Measurements from ENCODE around the gene ELL. TPM values are rescaled to one million over a fixed set of nuclear protein-coding genes. Genes with fewer than 3 reads are reported as not detected.
A peak's percentile ranks its signal among the peaks of the same experiment; 100 is the strongest.

ELL gene
- total RNA-seq, 2 experiments from 2014 or later, result 22.9 to 33.7 TPM

GRCh38 chr19:18425515-18426415 lies 96.1 kb downstream of the ELL start:
- no peak overlapping the region for H3K4me3 Mint-ChIP-seq
- DNase-seq (no peak), ATAC-seq (no peak)
- H3K27me3 Mint-ChIP-seq, result no peaks in the 10 kb centered on the region
- CTCF ChIA-PET, result interaction anchor here (1.0 to 17.3 kb wide), 2 partner anchors 12 to 38 kb away, joined by 3 to 278 read pairs; partner anchors contain the start of gene GDF15
- H3K27ac Mint-ChIP-seq, result peak overlapping the region; percentile 43
- peaks cover 70% of the 10 kb centered on the region for H3K4me1 Mint-ChIP-seq
- H3K9me3 Mint-ChIP-seq (ENCODE audit: low read depth), result no peaks in the 10 kb centered on the region
- peaks cover 9% of the 10 kb centered on the region for H3K36me3 Mint-ChIP-seq

GRCh38 chr19:18424890-18425514 lies 96.9 kb downstream of the ELL start:
- DNase-seq, result peak; percentile 39
- peaks cover 71% of the 10 kb centered on the region for H3K4me1 Mint-ChIP-seq
- H3K9me3 Mint-ChIP-seq (ENCODE audit: low read depth), result no peaks in the 10 kb centered on the region

GRCh38 chr19:18424122-18424889 lies 97.6 kb downstream of the ELL start:
- Mint-ChIP-seq H3K9me3 (ENCODE audit: low read depth) (no peaks in the 10 kb centered on the region), H3K27ac (peak overlapping the region; percentile 93), H3K4me3 (peak overlapping the region; percentile 97), H3K27me3 (no peaks in the 10 kb centered on the region), H3K4me1 (peaks cover 66% of the 10 kb centered on the region), H3K36me3 (peaks cover 12% of the 10 kb centered on the region)
- CTCF ChIA-PET, result interaction anchor here (1.0 to 17.3 kb wide), 6 partner anchors 13 to 96 kb away, joined by 3 to 278 read pairs (median 4); partner anchors contain the start of gene GDF15
- DNase-seq (peak; percentile 40), ATAC-seq (no peak)

More at GRCh38 chr19:18424890-18425514, 96.9 kb downstream of the ELL start:
- H3K27ac Mint-ChIP-seq, result no peak overlapping the region
- CTCF ChIA-PET, result interaction anchor here (17.3 kb wide), 1 partner anchor 37 kb away, joined by 278 read pairs; the partner anchor contains the start of gene GDF15
- H3K36me3 Mint-ChIP-seq, result peaks cover 12% of the 10 kb centered on the region
- H3K4me3 Mint-ChIP-seq, result no peak overlapping the region
- no peak for ATAC-seq
- H3K27me3 Mint-ChIP-seq, result no peaks in the 10 kb centered on the region

- Mint-ChIP-seq H3K27ac (peak overlapping the region; percentile 93), H3K27me3 (no peaks in the 10 kb centered on the region), H3K4me1 (peaks cover 70% of the 10 kb centered on the region), H3K36me3 (peaks cover 12% of the 10 kb centered on the region), H3K4me3 (peak overlapping the region; percentile 97), H3K9me3 (ENCODE audit: low read depth) (no peaks in the 10 kb centered on the region)
- DNase-seq (peak; percentile 45), ATAC-seq (no peak)
- CTCF ChIA-PET, result interaction anchor here (0.6 to 17.3 kb wide), 12 partner anchors 8 to 165 kb away, joined by 3 to 278 read pairs (median 4); partner anchors contain the start of genes GDF15 and REX1BD
Measured at GRCh38 chr19:18423258-18424020, 98.4 kb downstream of the ELL start.

DNA sequence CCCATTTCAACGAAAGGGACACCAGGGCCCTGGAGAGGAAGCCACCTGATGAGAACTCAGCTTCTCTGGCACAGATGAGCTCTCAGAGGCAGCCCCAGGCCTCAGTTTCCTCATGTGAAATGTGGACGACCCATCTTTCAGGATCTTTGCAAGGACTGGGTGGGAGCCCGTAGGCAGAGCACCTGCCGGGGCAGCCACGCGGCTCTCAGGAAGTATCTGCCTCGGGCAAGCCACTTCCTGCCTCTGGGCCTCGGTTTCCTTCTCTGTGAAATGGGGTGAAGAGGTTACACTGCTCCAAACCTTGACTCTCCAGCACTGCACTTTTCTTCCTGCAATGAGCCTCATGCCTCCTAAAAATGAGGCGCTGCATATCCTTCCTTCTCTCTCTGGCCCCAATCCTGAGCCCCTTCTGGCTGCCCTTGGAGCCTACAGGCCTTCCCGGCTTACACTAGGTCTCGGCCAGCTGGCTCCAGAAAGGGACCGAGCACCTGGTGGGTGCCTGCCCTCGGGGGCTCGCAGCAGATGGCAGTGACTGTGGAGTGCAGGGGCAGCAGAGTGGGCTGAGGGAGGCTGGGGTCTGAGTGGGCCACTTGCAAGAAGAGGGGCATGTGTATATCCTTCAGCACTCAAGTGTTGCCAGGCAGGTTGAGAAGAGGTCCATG lies 99.2 kb downstream of the ELL start:
- peak; percentile 13 for ATAC-seq
- peak overlapping the region; percentile 97 for H3K4me3 Mint-ChIP-seq
- peak; percentile 82 for DNase-seq
- CTCF ChIA-PET, result interaction anchor here (0.6 to 17.3 kb wide), 13 partner anchors 8 to 166 kb away, joined by 3 to 278 read pairs (median 4); partner anchors contain the start of genes GDF15 and REX1BD
- no peaks in the 10 kb centered on the region for H3K9me3 Mint-ChIP-seq (ENCODE audit: low read depth)
- peaks cover 74% of the 10 kb centered on the region for H3K4me1 Mint-ChIP-seq
- H3K27ac Mint-ChIP-seq, result peak overlapping the region; percentile 93
- peaks cover 3% of the 10 kb centered on the region for H3K27me3 Mint-ChIP-seq
- peaks cover 12% of the 10 kb centered on the region for H3K36me3 Mint-ChIP-seq

GRCh38 chr19:18421371-18421959 lies 100.4 kb downstream of the ELL start:
- Mint-ChIP-seq H3K4me1 (peaks cover 79% of the 10 kb centered on the region), H3K36me3 (peaks cover 12% of the 10 kb centered on the region), H3K27me3 (peaks cover 3% of the 10 kb centered on the region), H3K4me3 (peak overlapping the region; percentile 97), H3K27ac (peak overlapping the region; percentile 93), H3K9me3 (ENCODE audit: low read depth) (no peaks in the 10 kb centered on the region)
- ATAC-seq (no peak), DNase-seq (peak; percentile 49)
- CTCF ChIA-PET, result interaction anchor here (0.7 to 17.3 kb wide), 13 partner anchors 8 to 167 kb away, joined by 3 to 278 read pairs (median 4); partner anchors contain the start of genes GDF15 and REX1BD

DNA sequence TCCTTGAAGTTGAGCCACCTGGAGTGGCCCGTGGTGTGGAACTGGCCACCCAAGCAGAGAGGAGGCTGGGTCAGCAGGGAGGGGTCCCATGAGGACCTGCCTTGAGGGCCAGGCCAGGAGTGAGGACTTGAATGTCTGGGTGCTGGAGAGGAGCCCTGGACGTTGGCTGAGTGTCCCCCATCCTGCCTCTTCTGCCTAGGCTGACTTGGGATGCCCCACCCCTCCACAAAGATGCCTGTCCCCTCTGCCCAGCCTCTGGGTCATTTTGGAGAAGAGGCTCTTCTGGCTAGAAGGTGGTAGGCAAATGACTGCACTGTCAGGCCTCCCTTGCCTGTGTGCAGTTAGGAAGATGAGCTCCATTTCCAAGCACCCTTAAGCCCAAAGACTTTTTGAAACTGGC lies 100.9 kb downstream of the ELL start:
- Mint-ChIP-seq H3K36me3 (peaks cover 12% of the 10 kb centered on the region), H3K27ac (peak overlapping the region; percentile 93), H3K27me3 (peaks cover 3% of the 10 kb centered on the region), H3K4me1 (peaks cover 81% of the 10 kb centered on the region), H3K9me3 (ENCODE audit: low read depth) (no peaks in the 10 kb centered on the region), H3K4me3 (peak overlapping the region; percentile 97)
- ATAC-seq (no peak), DNase-seq (peak; percentile 43)
- CTCF ChIA-PET, result interaction anchor here (1.1 to 17.3 kb wide), 9 partner anchors 8 to 168 kb away, joined by 3 to 278 read pairs (median 6); partner anchors contain the start of genes GDF15, IQCN, JUND and REX1BD

DNA sequence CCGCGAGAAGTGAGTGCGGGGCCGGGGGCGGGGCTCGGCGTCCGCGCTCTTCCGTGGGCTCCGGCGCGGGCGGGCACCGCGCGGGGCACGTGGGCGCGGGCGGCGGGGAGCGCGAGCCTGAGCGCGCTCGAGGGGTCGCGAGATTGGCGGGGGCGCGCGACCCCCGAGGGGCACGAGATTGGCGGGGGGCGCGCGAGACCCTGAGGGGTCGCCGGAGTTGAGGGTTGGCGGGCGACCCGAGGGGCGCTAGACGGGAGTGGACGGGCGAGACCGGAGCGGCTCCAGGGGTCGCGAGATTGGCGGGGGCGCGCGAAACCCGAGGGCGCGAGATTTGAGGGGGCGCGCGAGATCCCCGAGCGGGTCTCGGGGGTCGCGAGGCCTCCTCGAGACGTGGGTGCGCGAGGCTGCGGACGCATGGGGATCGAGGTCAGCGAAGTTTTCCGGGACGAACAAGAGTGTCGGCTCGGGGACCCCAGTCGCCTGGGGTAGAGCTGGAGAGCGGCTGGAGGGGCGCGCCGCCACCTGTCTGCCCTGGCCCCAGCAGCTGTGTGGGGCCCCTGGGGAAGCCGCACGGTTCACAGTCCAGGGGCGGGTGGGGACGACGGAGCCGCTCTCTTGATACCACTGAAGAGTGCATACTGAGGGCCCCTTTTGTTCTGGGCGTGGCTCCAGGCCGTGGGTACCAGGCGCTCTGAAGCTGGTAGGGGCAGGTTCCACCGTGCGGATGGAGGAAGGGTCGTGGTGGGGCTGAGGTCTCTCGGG lies 102.0 kb downstream of the ELL start:
- ATAC-seq, result peak; percentile 28
- H3K4me1 Mint-ChIP-seq, result peaks cover 80% of the 10 kb centered on the region
- peak overlapping the region; percentile 97 for H3K4me3 Mint-ChIP-seq
- H3K27me3 Mint-ChIP-seq, result peaks cover 3% of the 10 kb centered on the region
- peaks cover 12% of the 10 kb centered on the region for H3K36me3 Mint-ChIP-seq
- H3K9me3 Mint-ChIP-seq (ENCODE audit: low read depth), result no peaks in the 10 kb centered on the region
- peak overlapping the region; percentile 93 for H3K27ac Mint-ChIP-seq
- CTCF ChIA-PET, result interaction anchor here (0.9 to 17.3 kb wide), 13 partner anchors 9 to 169 kb away, joined by 3 to 278 read pairs (median 4); partner anchors contain the start of genes GDF15, IQCN, JUND and REX1BD
- peak; percentile 81 for DNase-seq

DNA sequence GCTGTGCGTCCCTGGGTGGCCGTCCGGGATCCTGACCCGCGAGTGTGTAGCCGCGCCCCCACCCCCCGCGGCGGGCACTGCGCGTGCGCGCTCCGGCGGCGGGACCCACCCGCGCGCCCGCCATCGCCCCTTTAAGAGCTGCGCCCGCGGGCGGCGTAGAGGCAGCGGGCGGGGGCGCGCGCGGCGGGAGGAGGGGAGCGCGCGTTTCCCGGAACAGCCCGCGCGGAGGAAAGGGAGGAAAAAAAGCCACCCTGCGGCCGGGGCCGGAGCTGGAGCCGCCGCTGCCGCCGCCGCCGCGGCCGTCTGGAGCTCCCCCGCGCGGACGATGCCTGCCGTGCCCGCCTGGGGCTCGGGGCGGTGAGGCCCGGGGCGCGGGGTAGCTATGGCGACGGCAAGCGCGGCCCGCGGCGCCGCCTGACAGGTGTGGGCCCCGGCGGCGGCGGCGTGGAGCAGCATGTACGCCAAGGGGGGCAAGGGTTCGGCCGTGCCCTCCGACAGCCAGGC lies 102.6 kb downstream of the ELL start, which contains the start of gene SSBP4:
Gene SSBP4, plus strand, starts transcription at position 204 of the 504 bp plus-strand sequence. Its CDS starts 251 bp downstream, at position 455.
- Mint-ChIP-seq H3K36me3 (peaks cover 12% of the 10 kb centered on the region), H3K4me3 (peak within 1 kb of the TSS; percentile 97), H3K27ac (peak within 1 kb of the TSS; percentile 93), H3K9me3 (ENCODE audit: low read depth) (no peaks in the 10 kb centered on the region), H3K4me1 (peaks cover 81% of the 10 kb centered on the region), H3K27me3 (peaks cover 3% of the 10 kb centered on the region)
- CTCF ChIA-PET, result interaction anchor here (0.9 to 17.3 kb wide), 14 partner anchors 9 to 214 kb away, joined by 3 to 278 read pairs (median 4); partner anchors contain the start of genes GDF15, IQCN, JUND and PGPEP1
- peak; percentile 31 for ATAC-seq
- peak; percentile 79 for DNase-seq

DNA sequence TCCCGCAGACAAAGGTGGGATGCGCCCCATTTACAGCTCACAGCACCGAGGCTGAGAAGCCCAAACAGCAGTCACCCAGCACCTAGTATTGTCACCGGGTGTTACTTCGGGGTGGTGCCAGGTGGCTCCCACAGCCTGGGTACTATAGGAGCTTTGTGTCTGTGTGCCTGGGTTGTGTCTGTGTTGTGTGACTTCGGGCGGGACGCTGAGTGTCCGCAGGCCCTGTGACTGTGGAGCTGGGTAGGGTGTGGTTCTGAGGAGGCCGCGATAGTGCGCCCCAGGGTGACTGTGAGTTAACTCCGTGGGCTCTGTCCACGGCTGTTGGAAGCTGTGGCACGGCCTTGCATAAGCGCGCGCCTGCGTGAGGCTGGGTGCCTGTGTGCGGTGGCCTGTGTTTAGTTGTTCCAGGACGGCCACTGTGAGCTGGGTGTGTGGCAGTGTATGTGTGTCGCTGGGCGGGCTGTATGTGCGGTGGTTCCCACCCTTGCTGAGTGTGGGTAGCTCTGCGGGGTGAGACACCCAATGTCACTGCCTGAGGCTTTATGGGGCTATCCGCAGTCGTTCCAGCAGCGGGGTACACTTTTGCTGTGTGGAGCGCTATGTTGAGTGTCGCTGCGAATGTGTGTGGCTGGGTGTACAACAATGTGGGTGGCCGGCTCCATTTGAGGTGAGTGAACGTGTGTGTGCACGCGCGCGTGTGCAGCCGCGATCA lies 103.2 kb downstream of the ELL start:
- CTCF ChIA-PET, result interaction anchor here (0.5 to 17.3 kb wide), 16 partner anchors 8 to 214 kb away, joined by 3 to 278 read pairs (median 4); partner anchors contain the start of genes GDF15, IQCN, JUND and PGPEP1
- Mint-ChIP-seq H3K27ac (peak overlapping the region; percentile 89), H3K36me3 (peaks cover 12% of the 10 kb centered on the region), H3K9me3 (ENCODE audit: low read depth) (no peaks in the 10 kb centered on the region), H3K27me3 (peaks cover 3% of the 10 kb centered on the region), H3K4me1 (peaks cover 79% of the 10 kb centered on the region), H3K4me3 (peak overlapping the region; percentile 97)
- DNase-seq, result peak; percentile 76
- peak; percentile 24 for ATAC-seq
